HG03064 (cell line): ENCODE data around the gene LDB1.

ENCODE experiments used
- ATAC-seq: cut with Tn5 transposase; IDR thresholded peaks from one replicate; pipeline ENCODE4 v1.9.1; 2021; ENCODE audit warnings: low read depth; ENCODE audit not compliant: unreplicated experiment

LDB1 gene

GRCh38 chr10:102066399-102067088 is 53.6 kb downstream of the LDB1 start:
- ATAC-seq = no peak

- peak; percentile 23 for ATAC-seq
Measured at GRCh38 chr10:102065561-102066398, 54.4 kb downstream of the LDB1 start.

GRCh38 chr10:102064868-102065560 is 55.2 kb downstream of the LDB1 start, which contains the start of gene HPS6:
TSS of gene HPS6 (plus strand) at chr10:102065349. CDS start at chr10:102065475, 126 bp downstream.
- ATAC-seq = peak; percentile 91

- no peak for ATAC-seq
Measured at GRCh38 chr10:102064503-102064867, 55.7 kb downstream of the LDB1 start.

GRCh38 chr10:102059987-102060386 is 60.2 kb downstream of the LDB1 start:
- ATAC-seq = no peak
